22Rv1 (cell line): ENCODE data around the gene MUC6.

Source experiments
- CTCF ChIP-seq: fragments of 450-650 bp; IDR thresholded peaks from 2 replicates; pipeline ENCODE4 v1.5.1; 2017; ENCODE audit warnings: mild to moderate bottlenecking
- ZFX ChIP-seq: fragments of 450-650 bp; IDR thresholded peaks from 2 replicates; pipeline ENCODE4 v1.6.1; 2017; ENCODE audit warnings: antibody characterized with exemption, borderline replicate concordance

GRCh38 chr11:969651-970205, 66.8 kb downstream of the MUC6 start:
- no peak for TF ChIP-seq CTCF
- TF ChIP-seq ZFX = no peak
